WTC11 (cell line): ENCODE measurements around the gene CXCL12. TPM values are rescaled to one million over a fixed set of nuclear protein-coding genes. Genes with fewer than 3 reads are reported as not detected.

ENCODE experiments used
- ATAC-seq: fragments of 200-7000 bp; cut with Tn5 transposase; 2 replicates; pipeline ENCODE4 v1.10.0; 2021; ENCODE audit warnings: mild to moderate bottlenecking, moderate library complexity
- CTCF ChIA-PET: fragments of 300-600 bp; sonication (Branson Sonifier 250); formaldehyde crosslinking; loops from one replicate; lab custom pipeline; 2021; ENCODE audit warnings: antibody characterized with exemption; lab: Charles Lee
- POLR2A ChIA-PET: fragments of 350-600 bp; sonication (Branson Sonifier 250); formaldehyde crosslinking; loops from one replicate; lab custom pipeline; 2021; ENCODE audit warnings: antibody characterized with exemption; lab: Charles Lee
- DNase-seq: peaks from one replicate; pipeline ENCODE4 v3.0.0; 2021; ENCODE audit warnings: low spot score
- H3K27ac Mint-ChIP-seq: 2 replicates; pipeline ENCODE4 v1.8.0; 2021; ENCODE audit warnings: mixed read lengths
- H3K27me3 Mint-ChIP-seq: 2 replicates; pipeline ENCODE4 v1.8.0; 2021; ENCODE audit warnings: low read depth, mild to moderate bottlenecking, moderate library complexity, mixed read lengths
- H3K36me3 Mint-ChIP-seq: 2 replicates; pipeline ENCODE4 v1.8.0; 2021; ENCODE audit warnings: mixed read lengths
- H3K4me1 Mint-ChIP-seq: 2 replicates; pipeline ENCODE4 v1.8.0; 2022; ENCODE audit warnings: mixed read lengths
- H3K4me3 Mint-ChIP-seq: 2 replicates; pipeline ENCODE4 v1.8.0; 2021; ENCODE audit warnings: mild to moderate bottlenecking, moderate library complexity, mixed read lengths
- H3K9me3 Mint-ChIP-seq: 2 replicates; pipeline ENCODE4 v1.8.0; 2021; ENCODE audit warnings: mixed read lengths
- AR ChIP-seq: fragments of 250-450 bp; sonication (Bioruptor Pico); IDR thresholded peaks from 2 replicates; pipeline ENCODE4 v1.9.0; 2021; ENCODE audit warnings: mild to moderate bottlenecking
- ARID4B ChIP-seq: sonication (generic); formaldehyde crosslinking; IDR thresholded peaks from 2 replicates; pipeline ENCODE4 v1.8.0; 2023; ENCODE audit warnings: missing genetic modification reagents, mild to moderate bottlenecking, borderline replicate concordance
- CREB1 ChIP-seq: sonication (generic); formaldehyde crosslinking; IDR thresholded peaks from 2 replicates; pipeline ENCODE4 v1.8.0; 2023; ENCODE audit warnings: mild to moderate bottlenecking, missing genetic modification reagents
- E2F4 ChIP-seq: sonication (generic); formaldehyde crosslinking; IDR thresholded peaks from 2 replicates; pipeline ENCODE4 v1.8.1; 2022; ENCODE audit warnings: low read depth, mild to moderate bottlenecking, moderate library complexity, missing genetic modification reagents, borderline replicate concordance
- ESRRA ChIP-seq: sonication (generic); formaldehyde crosslinking; IDR thresholded peaks from 2 replicates; pipeline ENCODE4 v1.8.1; 2022; ENCODE audit warnings: mild to moderate bottlenecking, missing genetic modification reagents, borderline replicate concordance
- FOXK1 ChIP-seq: sonication (generic); formaldehyde crosslinking; IDR thresholded peaks from 2 replicates; pipeline ENCODE4 v1.8.0; 2022; ENCODE audit warnings: mild to moderate bottlenecking, moderate library complexity, missing genetic modification reagents
- GABPB1 ChIP-seq: sonication (generic); formaldehyde crosslinking; IDR thresholded peaks from 2 replicates; pipeline ENCODE4 v1.8.1; 2023; ENCODE audit warnings: mild to moderate bottlenecking, missing genetic modification reagents
- JUN ChIP-seq: sonication (generic); formaldehyde crosslinking; IDR thresholded peaks from 2 replicates; pipeline ENCODE4 v1.8.0; 2023; ENCODE audit warnings: mild to moderate bottlenecking, missing genetic modification reagents
- MXD4 ChIP-seq: fragments of 250-450 bp; sonication (Bioruptor Pico); IDR thresholded peaks from 2 replicates; pipeline ENCODE4 v1.8.0; 2021; ENCODE audit warnings: mild to moderate bottlenecking, moderate library complexity, borderline replicate concordance
- SP1 ChIP-seq: sonication (generic); formaldehyde crosslinking; conservative IDR thresholded peaks from 2 replicates; pipeline ENCODE4 v1.8.1; 2022; ENCODE audit warnings: missing genetic modification reagents
- TP53 ChIP-seq: sonication (generic); formaldehyde crosslinking; IDR thresholded peaks from 2 replicates; pipeline ENCODE4 v1.8.1; 2023; ENCODE audit warnings: mild to moderate bottlenecking, missing genetic modification reagents
- ZBTB21 ChIP-seq: sonication (generic); formaldehyde crosslinking; IDR thresholded peaks from 2 replicates; pipeline ENCODE4 v1.8.1; 2023; ENCODE audit warnings: mild to moderate bottlenecking, missing genetic modification reagents, borderline replicate concordance
- ZNF121 ChIP-seq: sonication (generic); formaldehyde crosslinking; IDR thresholded peaks from 2 replicates; pipeline ENCODE4 v1.8.0; 2023; ENCODE audit warnings: missing genetic modification reagents
- ZNF138 ChIP-seq: sonication (generic); formaldehyde crosslinking; conservative IDR thresholded peaks from 2 replicates; pipeline ENCODE4 v1.8.1; 2022; ENCODE audit warnings: mild to moderate bottlenecking, moderate library complexity, missing genetic modification reagents
- ZNF423 ChIP-seq: fragments of 250-450 bp; sonication (Bioruptor Pico); IDR thresholded peaks from 2 replicates; pipeline ENCODE4 v2.1.2; 2022; ENCODE audit warnings: mild to moderate bottlenecking, moderate library complexity
- total RNA-seq: library from RNA; stranded (reverse); gene quantifications from 3 replicates; pipeline ENCODE4 v1.2.3, GENCODE V29; 2021

Gene CXCL12
- total RNA-seq, 1 experiment from 2014 or later: 52.4 TPM

- TF ChIP-seq CREB1 (CRISPR knock-in tag) (no peak), ZBTB21 (CRISPR knock-in tag) (no peak)
- TF ChIP-seq, all 79 proteins: peak for 0
These were observed 33.7 kb upstream of the CXCL12 start (continued) for GRCh38 chr10:44418637-44419036.

- POLR2A ChIA-PET: no interaction called here
- Mint-ChIP-seq H3K27me3 (peaks cover 5% of the 10 kb centered on the region), H3K4me1 (peaks cover 9% of the 10 kb centered on the region), H3K4me3 (no peak overlapping the region), H3K27ac (no peak overlapping the region), H3K36me3 (peaks cover 13% of the 10 kb centered on the region), H3K9me3 (peaks cover 38% of the 10 kb centered on the region)
- CTCF ChIA-PET: no interaction called here
- DNase-seq (no peak), ATAC-seq (no peak)
- TF ChIP-seq ZNF138 (CRISPR knock-in tag) (no peak), GABPB1 (no peak), MXD4 (CRISPR knock-in tag) (no peak)
These were observed 32.9 kb upstream of the CXCL12 start for GRCh38 chr10:44417761-44418160.

- peaks cover 21% of the 10 kb centered on the region for H3K36me3 Mint-ChIP-seq
- ATAC-seq (no peak), DNase-seq (no peak)
- H3K9me3 Mint-ChIP-seq: peaks cover 46% of the 10 kb centered on the region
- H3K4me1 Mint-ChIP-seq: peaks cover 9% of the 10 kb centered on the region
- peaks cover 9% of the 10 kb centered on the region for H3K27me3 Mint-ChIP-seq
- no peak overlapping the region for H3K4me3 Mint-ChIP-seq
- ChIA-PET POLR2A (no interaction called here), CTCF (no interaction called here)
- TF ChIP-seq SP1 (CRISPR knock-in tag) (no peak), JUN (no peak), MXD4 (CRISPR knock-in tag) (no peak), ZNF423 (no peak), E2F4 (CRISPR knock-in tag) (no peak), CREB1 (CRISPR knock-in tag) (no peak), ESRRA (CRISPR knock-in tag) (no peak), TP53 (CRISPR knock-in tag) (no peak), ZNF121 (CRISPR knock-in tag) (no peak), ARID4B (CRISPR knock-in tag) (no peak), FOXK1 (CRISPR knock-in tag) (no peak), AR (no peak)
- no peak overlapping the region for H3K27ac Mint-ChIP-seq
These were observed 32.0 kb upstream of the CXCL12 start for GRCh38 chr10:44416936-44417335.
